GM23338 (cell line): ENCODE results near the gene ENTPD8. TPM values are rescaled to one million over a fixed set of nuclear protein-coding genes. Genes with fewer than 3 reads are reported as not detected.

Source experiments
- ATAC-seq: fragments of 200-7000 bp; cut with Tn5 transposase; 3 replicates; pipeline ENCODE4 v1.9.1; 2020
- DNase-seq: peaks from one replicate; pipeline ENCODE4 v3.0.0-alpha.2; 2015; ENCODE audit warnings: low spot score
- H2AFZ ChIP-seq: fragments of 200-600 bp; sonication (generic); 2 replicates; pipeline ENCODE4 v1.8.0; 2016; ENCODE audit warnings: antibody characterized with exemption, mild to moderate bottlenecking, moderate library complexity
- H3F3A ChIP-seq: fragments of 200-600 bp; sonication (generic); replicated peaks from 2 replicates; pipeline ENCODE4 v1.8.0; 2017; ENCODE audit warnings: antibody characterized with exemption, mixed run types, low read depth
- H3K27ac ChIP-seq: fragments of 200-600 bp; sonication (generic); 2 replicates; pipeline ENCODE4 v1.6.1; 2016; ENCODE audit warnings: low read depth
- H3K27me3 ChIP-seq: fragments of 200-600 bp; sonication (generic); 2 replicates; pipeline ENCODE4 v1.8.0; 2016; ENCODE audit warnings: mild to moderate bottlenecking, mixed run types, moderate library complexity; ENCODE audit not compliant: insufficient read depth
- H3K36me3 ChIP-seq: fragments of 200-600 bp; sonication (generic); 2 replicates; pipeline ENCODE4 v1.8.0; 2016; ENCODE audit warnings: mild to moderate bottlenecking; ENCODE audit not compliant: insufficient read depth
- H3K4me1 ChIP-seq: fragments of 200-600 bp; sonication (generic); 2 replicates; pipeline ENCODE4 v1.8.0; 2016; ENCODE audit warnings: mild to moderate bottlenecking, moderate library complexity; ENCODE audit not compliant: insufficient read depth
- H3K4me2 ChIP-seq: fragments of 200-600 bp; sonication (generic); 2 replicates; pipeline ENCODE4 v1.7.1; 2017; ENCODE audit warnings: mixed run types
- H3K4me3 ChIP-seq: fragments of 200-600 bp; sonication (generic); 2 replicates; pipeline ENCODE4 v1.6.1; 2016; ENCODE audit warnings: mixed run types
- H3K79me2 ChIP-seq: fragments of 200-600 bp; sonication (generic); replicated peaks from 2 replicates; pipeline ENCODE4 v1.8.0; 2017; ENCODE audit warnings: mild to moderate bottlenecking; ENCODE audit not compliant: insufficient read depth
- H3K9me2 ChIP-seq: fragments of 200-600 bp; sonication (generic); 2 replicates; pipeline ENCODE4 v1.8.0; 2017; ENCODE audit not compliant: insufficient read depth
- H4K20me1 ChIP-seq: fragments of 200-600 bp; sonication (generic); replicated peaks from 2 replicates; pipeline ENCODE4 v1.8.0; 2017; ENCODE audit warnings: mild to moderate bottlenecking; ENCODE audit not compliant: insufficient read depth
- H3K27ac Mint-ChIP-seq: 2 replicates; pipeline ENCODE4 v1.8.0; 2020; ENCODE audit warnings: inconsistent platforms, mild to moderate bottlenecking, moderate library complexity, mixed read lengths
- H3K27me3 Mint-ChIP-seq: 3 replicates; pipeline ENCODE4 v1.8.0; 2022; ENCODE audit warnings: low read depth, mild to moderate bottlenecking, moderate library complexity, mixed read lengths, inconsistent platforms; ENCODE audit not compliant: insufficient read depth, poor library complexity
- H3K36me3 Mint-ChIP-seq: 3 replicates; pipeline ENCODE4 v1.8.0; 2021; ENCODE audit warnings: low read depth, mild to moderate bottlenecking, inconsistent platforms, moderate library complexity, mixed read lengths
- H3K4me1 Mint-ChIP-seq: 3 replicates; pipeline ENCODE4 v1.8.0; 2020; ENCODE audit warnings: mild to moderate bottlenecking, inconsistent platforms, mixed read lengths
- H3K4me3 Mint-ChIP-seq: 3 replicates; pipeline ENCODE4 v1.8.0; 2021; ENCODE audit warnings: moderate library complexity, mild to moderate bottlenecking, inconsistent platforms, mixed read lengths
- H3K9me3 Mint-ChIP-seq: 3 replicates; pipeline ENCODE4 v1.8.0; 2020; ENCODE audit warnings: moderate library complexity, mild to moderate bottlenecking, inconsistent platforms, mixed read lengths
- EZH2 ChIP-seq: fragments of 200-600 bp; sonication (generic); IDR thresholded peaks from one replicate; pipeline ENCODE4 v1.8.0; 2017; ENCODE audit warnings: antibody characterized with exemption, mild to moderate bottlenecking, low read depth; ENCODE audit not compliant: unreplicated experiment
- ZNF331 ChIP-seq: fragments of 250-450 bp; sonication (Bioruptor Pico); IDR thresholded peaks from 2 replicates; pipeline ENCODE4 v1.5.0; 2020; ENCODE audit warnings: low read depth, mild to moderate bottlenecking, moderate library complexity
- polyA plus RNA-seq: library from polyadenylated mRNA; unstranded; fragments of >200 nt; fragmentation: Nextera tagmentation; extraction: Ambion mirVana; gene quantifications from 2 replicates; pipeline ENCODE4 v1.2.1, GENCODE V29; 2016
- total RNA-seq: library from RNA; depleted of rRNA; stranded (reverse); fragments of >200 nt; shearing (Covaris generic); gene quantifications from 2 replicates; pipeline ENCODE4 v1.2.3, GENCODE V29; 2014
- TF ChIP-seq, protein P1 (sequence below): fragments of 250-450 bp; sonication (Bioruptor Pico); IDR thresholded peaks from 2 replicates; pipeline ENCODE4 v1.5.0; 2020; ENCODE audit warnings: mild to moderate bottlenecking, moderate library complexity
- TF ChIP-seq, protein P2 (sequence below), 2 experiments: fragments of 200-600 bp in 1 of 2; sonication (generic) in 1 of 2; conservative IDR thresholded peaks; 2 replicates each; pipeline versions ENCODE4 v1.5.1 to v1.6.1; 2016 to 2017; ENCODE audit warnings: antibody characterized with exemption in 2 of 2, low read depth in 2 of 2, mild to moderate bottlenecking in 2 of 2, moderate library complexity in 1 of 2

Gene ENTPD8
- total and polyA plus RNA-seq, 2 experiments from 2014 or later: 0.42 to 0.89 TPM

DNA sequence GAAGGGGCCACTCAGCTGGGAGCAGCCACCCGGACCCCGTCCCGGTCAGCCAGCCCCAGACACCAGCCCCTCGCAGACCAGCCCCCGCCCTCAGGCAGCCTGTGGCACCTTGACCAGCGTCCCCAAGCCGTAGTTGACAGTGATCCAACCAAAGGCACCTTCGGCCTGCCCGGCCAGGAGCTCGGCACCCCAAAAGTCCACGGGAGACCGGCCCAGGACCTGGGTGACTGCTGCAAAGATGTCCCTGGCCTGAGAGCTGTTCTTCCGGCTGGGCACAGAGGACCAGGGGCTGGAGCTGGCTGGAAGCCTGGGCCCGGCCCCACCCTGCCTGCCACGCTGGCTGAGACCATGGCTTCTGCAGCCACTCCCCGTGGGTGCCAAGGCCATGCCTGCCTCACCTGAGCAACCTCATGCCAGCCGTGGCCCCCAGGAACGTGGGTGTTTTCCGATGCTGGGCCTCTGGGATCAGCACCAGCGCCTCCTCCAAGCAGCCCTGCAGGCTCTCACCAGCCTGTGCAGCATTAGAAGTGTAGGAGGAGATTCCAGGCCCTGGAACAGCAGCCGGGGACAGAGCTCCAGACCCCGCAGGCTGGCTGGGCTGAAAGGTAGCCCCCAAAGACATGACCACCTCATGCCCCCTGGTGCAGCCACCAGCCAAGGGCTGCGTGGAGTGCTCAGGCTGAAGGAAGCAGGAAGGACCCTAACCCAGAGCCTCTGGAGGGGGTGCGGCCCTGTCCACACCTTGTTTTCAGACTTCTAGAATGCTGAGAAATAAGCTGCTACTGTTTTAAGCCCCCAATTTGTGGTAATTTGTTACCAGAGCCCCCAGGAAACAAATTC lies 4.2 kb downstream of the ENTPD8 start (continued):
- TF ChIP-seq, protein P1, sequence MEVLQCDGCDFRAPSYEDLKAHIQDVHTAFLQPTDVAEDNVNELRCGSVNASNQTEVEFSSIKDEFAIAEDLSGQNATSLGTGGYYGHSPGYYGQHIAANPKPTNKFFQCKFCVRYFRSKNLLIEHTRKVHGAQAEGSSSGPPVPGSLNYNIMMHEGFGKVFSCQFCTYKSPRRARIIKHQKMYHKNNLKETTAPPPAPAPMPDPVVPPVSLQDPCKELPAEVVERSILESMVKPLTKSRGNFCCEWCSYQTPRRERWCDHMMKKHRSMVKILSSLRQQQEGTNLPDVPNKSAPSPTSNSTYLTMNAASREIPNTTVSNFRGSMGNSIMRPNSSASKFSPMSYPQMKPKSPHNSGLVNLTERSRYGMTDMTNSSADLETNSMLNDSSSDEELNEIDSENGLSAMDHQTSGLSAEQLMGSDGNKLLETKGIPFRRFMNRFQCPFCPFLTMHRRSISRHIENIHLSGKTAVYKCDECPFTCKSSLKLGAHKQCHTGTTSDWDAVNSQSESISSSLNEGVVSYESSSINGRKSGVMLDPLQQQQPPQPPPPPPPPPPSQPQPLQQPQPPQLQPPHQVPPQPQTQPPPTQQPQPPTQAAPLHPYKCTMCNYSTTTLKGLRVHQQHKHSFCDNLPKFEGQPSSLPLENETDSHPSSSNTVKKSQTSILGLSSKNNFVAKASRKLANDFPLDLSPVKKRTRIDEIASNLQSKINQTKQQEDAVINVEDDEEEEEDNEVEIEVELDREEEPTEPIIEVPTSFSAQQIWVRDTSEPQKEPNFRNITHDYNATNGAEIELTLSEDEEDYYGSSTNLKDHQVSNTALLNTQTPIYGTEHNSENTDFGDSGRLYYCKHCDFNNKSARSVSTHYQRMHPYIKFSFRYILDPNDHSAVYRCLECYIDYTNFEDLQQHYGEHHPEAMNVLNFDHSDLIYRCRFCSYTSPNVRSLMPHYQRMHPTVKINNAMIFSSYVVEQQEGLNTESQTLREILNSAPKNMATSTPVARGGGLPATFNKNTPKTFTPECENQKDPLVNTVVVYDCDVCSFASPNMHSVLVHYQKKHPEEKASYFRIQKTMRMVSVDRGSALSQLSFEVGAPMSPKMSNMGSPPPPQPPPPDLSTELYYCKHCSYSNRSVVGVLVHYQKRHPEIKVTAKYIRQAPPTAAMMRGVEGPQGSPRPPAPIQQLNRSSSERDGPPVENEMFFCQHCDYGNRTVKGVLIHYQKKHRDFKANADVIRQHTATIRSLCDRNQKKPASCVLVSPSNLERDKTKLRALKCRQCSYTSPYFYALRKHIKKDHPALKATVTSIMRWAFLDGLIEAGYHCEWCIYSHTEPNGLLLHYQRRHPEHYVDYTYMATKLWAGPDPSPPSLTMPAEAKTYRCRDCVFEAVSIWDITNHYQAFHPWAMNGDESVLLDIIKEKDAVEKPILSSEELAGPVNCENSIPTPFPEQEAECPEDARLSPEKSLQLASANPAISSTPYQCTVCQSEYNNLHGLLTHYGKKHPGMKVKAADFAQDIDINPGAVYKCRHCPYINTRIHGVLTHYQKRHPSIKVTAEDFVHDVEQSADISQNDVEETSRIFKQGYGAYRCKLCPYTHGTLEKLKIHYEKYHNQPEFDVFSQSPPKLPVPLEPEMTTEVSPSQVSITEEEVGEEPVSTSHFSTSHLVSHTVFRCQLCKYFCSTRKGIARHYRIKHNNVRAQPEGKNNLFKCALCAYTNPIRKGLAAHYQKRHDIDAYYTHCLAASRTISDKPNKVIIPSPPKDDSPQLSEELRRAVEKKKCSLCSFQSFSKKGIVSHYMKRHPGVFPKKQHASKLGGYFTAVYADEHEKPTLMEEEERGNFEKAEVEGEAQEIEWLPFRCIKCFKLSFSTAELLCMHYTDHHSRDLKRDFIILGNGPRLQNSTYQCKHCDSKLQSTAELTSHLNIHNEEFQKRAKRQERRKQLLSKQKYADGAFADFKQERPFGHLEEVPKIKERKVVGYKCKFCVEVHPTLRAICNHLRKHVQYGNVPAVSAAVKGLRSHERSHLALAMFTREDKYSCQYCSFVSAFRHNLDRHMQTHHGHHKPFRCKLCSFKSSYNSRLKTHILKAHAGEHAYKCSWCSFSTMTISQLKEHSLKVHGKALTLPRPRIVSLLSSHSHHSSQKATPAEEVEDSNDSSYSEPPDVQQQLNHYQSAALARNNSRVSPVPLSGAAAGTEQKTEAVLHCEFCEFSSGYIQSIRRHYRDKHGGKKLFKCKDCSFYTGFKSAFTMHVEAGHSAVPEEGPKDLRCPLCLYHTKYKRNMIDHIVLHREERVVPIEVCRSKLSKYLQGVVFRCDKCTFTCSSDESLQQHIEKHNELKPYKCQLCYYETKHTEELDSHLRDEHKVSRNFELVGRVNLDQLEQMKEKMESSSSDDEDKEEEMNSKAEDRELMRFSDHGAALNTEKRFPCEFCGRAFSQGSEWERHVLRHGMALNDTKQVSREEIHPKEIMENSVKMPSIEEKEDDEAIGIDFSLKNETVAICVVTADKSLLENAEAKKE (CRISPR knock-in tag): no peak
- TF ChIP-seq ZNF331 (CRISPR knock-in tag): no peak

DNA sequence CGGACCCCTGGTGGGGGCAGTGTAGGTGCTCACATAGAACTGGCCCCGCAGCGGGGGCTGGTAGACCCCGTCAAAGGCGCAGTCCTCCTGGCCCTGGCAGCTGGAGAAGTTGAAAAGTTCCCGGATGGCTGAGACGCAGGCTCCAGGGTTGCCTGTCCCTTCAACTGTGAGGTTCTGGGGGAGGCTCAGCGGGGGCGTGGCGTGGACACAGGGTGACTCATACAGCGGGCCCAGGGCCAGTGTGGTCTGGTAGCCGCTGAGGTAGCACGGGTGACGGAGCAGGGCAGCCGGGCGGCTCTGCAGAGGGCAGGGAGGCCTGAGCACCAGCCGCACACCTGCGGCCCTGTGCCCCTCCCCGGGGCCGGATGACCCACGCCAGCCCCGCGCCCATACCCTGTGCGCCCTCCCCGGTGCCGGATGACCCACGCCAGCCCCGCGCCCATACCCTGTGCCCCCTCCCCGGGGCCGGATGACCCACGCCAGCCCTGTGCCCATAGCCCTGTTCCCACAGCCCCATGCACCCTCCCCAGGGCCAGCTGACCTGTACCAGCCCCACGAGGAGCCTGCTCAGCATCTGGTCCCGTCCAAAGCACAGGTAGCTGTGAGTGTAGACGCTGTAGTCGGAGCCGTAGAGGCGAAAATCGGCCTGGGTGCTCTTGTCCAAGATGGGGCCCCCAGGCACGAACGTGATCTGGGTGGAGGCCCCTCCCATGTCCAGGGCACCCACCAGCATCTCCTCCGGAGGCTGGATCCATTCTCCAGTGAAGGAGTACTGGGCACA lies 5.0 kb downstream of the ENTPD8 start:
- Histone ChIP-seq H3K9me2 (no peaks in the 10 kb centered on the region), H3K4me2 (no peak overlapping the region), H3F3A (no peaks in the 10 kb centered on the region), H2AFZ (no peak overlapping the region), H3K27ac (no peak overlapping the region), H3K4me1 (no peaks in the 10 kb centered on the region), H3K36me3 (no peaks in the 10 kb centered on the region), H3K27me3 (no peaks in the 10 kb centered on the region), H3K79me2 (no peaks in the 10 kb centered on the region), H4K20me1 (no peaks in the 10 kb centered on the region), H3K4me3 (no peak overlapping the region)
- Mint-ChIP-seq H3K27me3 (no peaks in the 10 kb centered on the region), H3K4me1 (no peaks in the 10 kb centered on the region), H3K36me3 (no peaks in the 10 kb centered on the region), H3K27ac (no peak overlapping the region), H3K9me3 (no peaks in the 10 kb centered on the region), H3K4me3 (no peak overlapping the region)
- ATAC-seq (no peak), DNase-seq (no peak)
- TF ChIP-seq, protein P2, sequence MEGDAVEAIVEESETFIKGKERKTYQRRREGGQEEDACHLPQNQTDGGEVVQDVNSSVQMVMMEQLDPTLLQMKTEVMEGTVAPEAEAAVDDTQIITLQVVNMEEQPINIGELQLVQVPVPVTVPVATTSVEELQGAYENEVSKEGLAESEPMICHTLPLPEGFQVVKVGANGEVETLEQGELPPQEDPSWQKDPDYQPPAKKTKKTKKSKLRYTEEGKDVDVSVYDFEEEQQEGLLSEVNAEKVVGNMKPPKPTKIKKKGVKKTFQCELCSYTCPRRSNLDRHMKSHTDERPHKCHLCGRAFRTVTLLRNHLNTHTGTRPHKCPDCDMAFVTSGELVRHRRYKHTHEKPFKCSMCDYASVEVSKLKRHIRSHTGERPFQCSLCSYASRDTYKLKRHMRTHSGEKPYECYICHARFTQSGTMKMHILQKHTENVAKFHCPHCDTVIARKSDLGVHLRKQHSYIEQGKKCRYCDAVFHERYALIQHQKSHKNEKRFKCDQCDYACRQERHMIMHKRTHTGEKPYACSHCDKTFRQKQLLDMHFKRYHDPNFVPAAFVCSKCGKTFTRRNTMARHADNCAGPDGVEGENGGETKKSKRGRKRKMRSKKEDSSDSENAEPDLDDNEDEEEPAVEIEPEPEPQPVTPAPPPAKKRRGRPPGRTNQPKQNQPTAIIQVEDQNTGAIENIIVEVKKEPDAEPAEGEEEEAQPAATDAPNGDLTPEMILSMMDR (conservative IDR thresholded peaks at IDR 0.05; ENCODE audit: low read depth in 2 of 2): no peak
- TF ChIP-seq, protein P1 (CRISPR knock-in tag): no peak
- TF ChIP-seq EZH2: no peak
